Measurements from ENCODE around the gene DOCK9.
A peak's percentile ranks its signal among the peaks of the same experiment; 100 is the strongest.

The DOCK9 gene

GRCh38 chr13:98778749-98779148 lies 199.1 kb downstream of the DOCK9 start:
- Histone ChIP-seq H3K18ac (ENCODE audit: low read length) (no peak overlapping the region), H3K9ac (ENCODE audit: low read length) (no peak overlapping the region), H2BK12ac (ENCODE audit: low read length) (no peak overlapping the region), H4K12ac (ENCODE audit: low read depth, low read length) (no peak overlapping the region), H3K23ac (ENCODE audit: low read length) (no peak overlapping the region), H3K4me1 (ENCODE audit: control insufficient read depth in 1 of 2, insufficient read depth in 2 of 2, low read length in 2 of 2) (peaks cover 6% of the 10 kb centered on the region in 2 experiments), H3K79me1 (ENCODE audit: low read length) (no peaks in the 10 kb centered on the region), H3K36me3 (ENCODE audit: control insufficient read depth in 1 of 2, insufficient read depth in 2 of 2, low read length in 2 of 2) (no peaks in the 10 kb centered on the region), H2AK5ac (ENCODE audit: low read length) (no peak overlapping the region), H2AFZ (ENCODE audit: insufficient read depth, low read length, poor library complexity) (no peak overlapping the region), H3K79me2 (ENCODE audit: control insufficient read depth, insufficient read depth, low read length, poor library complexity) (no peaks in the 10 kb centered on the region), H4K8ac (ENCODE audit: low read depth, low read length) (no peak overlapping the region), H2BK120ac (ENCODE audit: insufficient read depth, low read length, poor library complexity) (no peak overlapping the region), H3K4me3 (ENCODE audit: low read depth, low read length) (no peak overlapping the region), H3K4me2 (ENCODE audit: low read length) (no peak overlapping the region), H3K27me3 (ENCODE audit: insufficient read depth, low read length) (no peaks in the 10 kb centered on the region), H3K14ac (ENCODE audit: low read length) (no peak overlapping the region), H4K91ac (ENCODE audit: low read depth, low read length) (no peak overlapping the region), H3K4ac (ENCODE audit: low read depth, low read length) (no peak overlapping the region), H3K27ac (ENCODE audit: low read depth, low read length) (no peak overlapping the region), H3K9me3 (ENCODE audit: insufficient read depth, low read depth, low read length) (peaks cover 2% of the 10 kb centered on the region), H2BK5ac (ENCODE audit: low read depth, low read length, poor library complexity) (no peak overlapping the region)
- WGBS (ENCODE audit: extremely low coverage, insufficient coverage, insufficient read length) = no CpG with 5 or more reads among the region's 8 CpGs
- DNase-seq = peak; percentile 46 to 59

DNA sequence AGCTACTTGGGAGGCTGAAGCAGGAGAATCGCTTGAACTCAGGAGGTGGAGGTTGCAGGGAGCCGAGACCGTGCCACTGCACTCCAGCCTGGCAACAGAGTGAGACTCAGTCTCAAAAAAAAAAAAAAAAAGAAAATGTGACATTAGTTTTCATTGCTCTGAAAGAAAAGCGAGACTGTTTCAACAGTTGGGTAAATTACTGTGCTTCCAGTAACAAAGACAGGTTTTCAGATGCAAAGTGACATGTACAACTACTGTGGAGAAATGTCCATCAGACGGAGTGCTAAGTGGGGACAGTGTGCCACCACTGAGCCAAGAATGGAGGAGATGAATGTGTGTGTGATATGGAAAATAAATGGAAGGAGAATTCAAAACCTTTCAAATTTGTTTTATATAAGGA lies 201.2 kb downstream of the DOCK9 start:
- no peak overlapping the region for H2AK5ac ChIP-seq (ENCODE audit: low read length)
- H3K9me3 ChIP-seq (ENCODE audit: insufficient read depth, low read depth, low read length) = peaks cover 2% of the 10 kb centered on the region
- no peak overlapping the region for H3K9ac ChIP-seq (ENCODE audit: low read length)
- H3K18ac ChIP-seq (ENCODE audit: low read length) = no peak overlapping the region
- H2AFZ ChIP-seq (ENCODE audit: insufficient read depth, low read length, poor library complexity) = no peak overlapping the region
- no peaks in the 10 kb centered on the region for H3K79me2 ChIP-seq (ENCODE audit: control insufficient read depth, insufficient read depth, low read length, poor library complexity)
- H4K12ac ChIP-seq (ENCODE audit: low read depth, low read length) = no peak overlapping the region
- no peak overlapping the region for H3K4ac ChIP-seq (ENCODE audit: low read depth, low read length)
- peaks cover 6% of the 10 kb centered on the region in 2 experiments for H3K4me1 ChIP-seq (ENCODE audit: control insufficient read depth in 1 of 2, insufficient read depth in 2 of 2, low read length in 2 of 2)
- no peaks in the 10 kb centered on the region for H3K27me3 ChIP-seq (ENCODE audit: insufficient read depth, low read length)
- H3K27ac ChIP-seq (ENCODE audit: low read depth, low read length) = no peak overlapping the region
- no peak overlapping the region for H3K4me3 ChIP-seq (ENCODE audit: low read depth, low read length)
- H4K91ac ChIP-seq (ENCODE audit: low read depth, low read length) = no peak overlapping the region
- DNase-seq = no peak
- no peak overlapping the region for H3K4me2 ChIP-seq (ENCODE audit: low read length)
- H2BK120ac ChIP-seq (ENCODE audit: insufficient read depth, low read length, poor library complexity) = no peak overlapping the region
- no CpG with 5 or more reads among the region's 5 CpGs for WGBS (ENCODE audit: extremely low coverage, insufficient coverage, insufficient read length)
- no peak overlapping the region for H4K8ac ChIP-seq (ENCODE audit: low read depth, low read length)
- H3K14ac ChIP-seq (ENCODE audit: low read length) = no peak overlapping the region
- H3K36me3 ChIP-seq (ENCODE audit: control insufficient read depth in 1 of 2, insufficient read depth in 2 of 2, low read length in 2 of 2) = no peaks in the 10 kb centered on the region
- no peak overlapping the region for H2BK5ac ChIP-seq (ENCODE audit: low read depth, low read length, poor library complexity)
- H3K79me1 ChIP-seq (ENCODE audit: low read length) = no peaks in the 10 kb centered on the region
- H2BK12ac ChIP-seq (ENCODE audit: low read length) = no peak overlapping the region
- H3K23ac ChIP-seq (ENCODE audit: low read length) = no peak overlapping the region

GRCh38 chr13:98775844-98776598 lies 201.8 kb downstream of the DOCK9 start:
- Histone ChIP-seq H3K4me1 (ENCODE audit: control insufficient read depth in 1 of 2, insufficient read depth in 2 of 2, low read length in 2 of 2) (peaks cover 6% of the 10 kb centered on the region in 2 experiments), H2AFZ (ENCODE audit: insufficient read depth, low read length, poor library complexity) (no peak overlapping the region), H4K91ac (ENCODE audit: low read depth, low read length) (no peak overlapping the region), H3K9me3 (ENCODE audit: insufficient read depth, low read depth, low read length) (no peaks in the 10 kb centered on the region), H3K36me3 (ENCODE audit: control insufficient read depth in 1 of 2, insufficient read depth in 2 of 2, low read length in 2 of 2) (no peaks in the 10 kb centered on the region), H2BK5ac (ENCODE audit: low read depth, low read length, poor library complexity) (no peak overlapping the region), H3K79me2 (ENCODE audit: control insufficient read depth, insufficient read depth, low read length, poor library complexity) (no peaks in the 10 kb centered on the region), H2AK5ac (ENCODE audit: low read length) (no peak overlapping the region), H3K4me2 (ENCODE audit: low read length) (no peak overlapping the region), H2BK12ac (ENCODE audit: low read length) (no peak overlapping the region), H3K18ac (ENCODE audit: low read length) (no peak overlapping the region), H3K27me3 (ENCODE audit: insufficient read depth, low read length) (no peaks in the 10 kb centered on the region), H3K79me1 (ENCODE audit: low read length) (no peaks in the 10 kb centered on the region), H4K8ac (ENCODE audit: low read depth, low read length) (no peak overlapping the region), H3K23ac (ENCODE audit: low read length) (no peak overlapping the region), H4K12ac (ENCODE audit: low read depth, low read length) (no peak overlapping the region), H3K27ac (ENCODE audit: low read depth, low read length) (no peak overlapping the region), H2BK120ac (ENCODE audit: insufficient read depth, low read length, poor library complexity) (no peak overlapping the region), H3K4me3 (ENCODE audit: low read depth, low read length) (no peak overlapping the region), H3K4ac (ENCODE audit: low read depth, low read length) (no peak overlapping the region), H3K14ac (ENCODE audit: low read length) (no peak overlapping the region), H3K9ac (ENCODE audit: low read length) (no peak overlapping the region)
- peak; percentile 45 to 59 for DNase-seq
- WGBS (ENCODE audit: extremely low coverage, insufficient coverage, insufficient read length) = no CpG with 5 or more reads among the region's 22 CpGs

- Histone ChIP-seq H2AK5ac (ENCODE audit: low read length) (no peak overlapping the region), H3K36me3 (ENCODE audit: control insufficient read depth in 1 of 2, insufficient read depth in 2 of 2, low read length in 2 of 2) (no peaks in the 10 kb centered on the region), H3K79me2 (ENCODE audit: control insufficient read depth, insufficient read depth, low read length, poor library complexity) (no peaks in the 10 kb centered on the region), H4K12ac (ENCODE audit: low read depth, low read length) (no peak overlapping the region), H4K8ac (ENCODE audit: low read depth, low read length) (no peak overlapping the region), H3K23ac (ENCODE audit: low read length) (no peak overlapping the region), H3K4ac (ENCODE audit: low read depth, low read length) (no peak overlapping the region), H3K27me3 (ENCODE audit: insufficient read depth, low read length) (no peaks in the 10 kb centered on the region), H3K9ac (ENCODE audit: low read length) (no peak overlapping the region), H2AFZ (ENCODE audit: insufficient read depth, low read length, poor library complexity) (no peak overlapping the region), H2BK5ac (ENCODE audit: low read depth, low read length, poor library complexity) (no peak overlapping the region), H3K4me1 (ENCODE audit: control insufficient read depth in 1 of 2, insufficient read depth in 2 of 2, low read length in 2 of 2) (peaks cover 6% of the 10 kb centered on the region in 2 experiments), H3K79me1 (ENCODE audit: low read length) (no peaks in the 10 kb centered on the region), H4K91ac (ENCODE audit: low read depth, low read length) (no peak overlapping the region), H3K14ac (ENCODE audit: low read length) (no peak overlapping the region), H2BK120ac (ENCODE audit: insufficient read depth, low read length, poor library complexity) (no peak overlapping the region), H3K4me2 (ENCODE audit: low read length) (no peak overlapping the region), H3K27ac (ENCODE audit: low read depth, low read length) (no peak overlapping the region), H3K18ac (ENCODE audit: low read length) (no peak overlapping the region), H3K9me3 (ENCODE audit: insufficient read depth, low read depth, low read length) (no peaks in the 10 kb centered on the region), H3K4me3 (ENCODE audit: low read depth, low read length) (no peak overlapping the region), H2BK12ac (ENCODE audit: low read length) (no peak overlapping the region)
- WGBS (ENCODE audit: extremely low coverage, insufficient coverage, insufficient read length) = no CpG with 5 or more reads among the region's 15 CpGs
- no peak for DNase-seq
Measured at GRCh38 chr13:98775386-98775785, 202.5 kb downstream of the DOCK9 start.

Data from trophoblast cell (in vitro differentiated cells and primary cell).